Measurements from ENCODE around the gene ZCCHC14. TPM values are rescaled to one million over a fixed set of nuclear protein-coding genes. Genes with fewer than 3 reads are reported as not detected.
"Not testable (repeated sequence)": the region's sequence is repeated elsewhere in the genome, so short reads cannot be mapped to it uniquely, and the experiment has no call there.

Gene ZCCHC14
- total RNA-seq, 4 donors from 2014 or later, result 8.3 to 19.6 (median 14.7) TPM

GRCh38 chr16:87502308-87502969, 9.6 kb upstream of the ZCCHC14 start:
- Histone ChIP-seq H3K9me3 (no peaks in the 10 kb centered on the region), H3K4me3 (no peak overlapping the region), H3K27me3 (no peaks in the 10 kb centered on the region), H3K36me3 (no peaks in the 10 kb centered on the region), H3K27ac (no peak overlapping the region), H3K4me1 (peaks cover 0 to 6% (median 0%) of the 10 kb centered on the region in 3 donors)
- intact Hi-C loops (cut with DNase I), result no loop called here
- DNase-seq, result no peak
- TF ChIP-seq POLR2A (IDR thresholded peaks at IDR 0.05), result no peak
- TF ChIP-seq, protein P1, sequence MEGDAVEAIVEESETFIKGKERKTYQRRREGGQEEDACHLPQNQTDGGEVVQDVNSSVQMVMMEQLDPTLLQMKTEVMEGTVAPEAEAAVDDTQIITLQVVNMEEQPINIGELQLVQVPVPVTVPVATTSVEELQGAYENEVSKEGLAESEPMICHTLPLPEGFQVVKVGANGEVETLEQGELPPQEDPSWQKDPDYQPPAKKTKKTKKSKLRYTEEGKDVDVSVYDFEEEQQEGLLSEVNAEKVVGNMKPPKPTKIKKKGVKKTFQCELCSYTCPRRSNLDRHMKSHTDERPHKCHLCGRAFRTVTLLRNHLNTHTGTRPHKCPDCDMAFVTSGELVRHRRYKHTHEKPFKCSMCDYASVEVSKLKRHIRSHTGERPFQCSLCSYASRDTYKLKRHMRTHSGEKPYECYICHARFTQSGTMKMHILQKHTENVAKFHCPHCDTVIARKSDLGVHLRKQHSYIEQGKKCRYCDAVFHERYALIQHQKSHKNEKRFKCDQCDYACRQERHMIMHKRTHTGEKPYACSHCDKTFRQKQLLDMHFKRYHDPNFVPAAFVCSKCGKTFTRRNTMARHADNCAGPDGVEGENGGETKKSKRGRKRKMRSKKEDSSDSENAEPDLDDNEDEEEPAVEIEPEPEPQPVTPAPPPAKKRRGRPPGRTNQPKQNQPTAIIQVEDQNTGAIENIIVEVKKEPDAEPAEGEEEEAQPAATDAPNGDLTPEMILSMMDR (IDR thresholded peaks at IDR 0.05), result no peak
- WGBS, 2 donors, result 83 to 85% methylated on average over 5 of the region's 5 CpGs

- intact Hi-C loops (cut with DNase I), result no loop called here
- Histone ChIP-seq H3K4me3 (no peak overlapping the region), H3K27me3 (no peaks in the 10 kb centered on the region), H3K9me3 (no peaks in the 10 kb centered on the region), H3K27ac (no peak overlapping the region), H3K36me3 (no peaks in the 10 kb centered on the region), H3K4me1 (peaks cover 0 to 6% (median 0%) of the 10 kb centered on the region in 3 donors)
- TF ChIP-seq, protein P1 (IDR thresholded peaks at IDR 0.05), result no peak
- TF ChIP-seq POLR2A (IDR thresholded peaks at IDR 0.05), result no peak
- 68 to 84% methylated on average over 5 of the region's 5 CpGs for WGBS, 2 donors
- no peak for DNase-seq
These were observed 8.3 kb upstream of the ZCCHC14 start for GRCh38 chr16:87501117-87501516.

GRCh38 chr16:87499189-87499486, 6.3 kb upstream of the ZCCHC14 start:
- TF ChIP-seq POLR2A (IDR thresholded peaks at IDR 0.05), result no peak
- TF ChIP-seq, protein P1 (IDR thresholded peaks at IDR 0.05), result no peak
- no peaks in the 10 kb centered on the region for H3K9me3 ChIP-seq
- H3K4me3 ChIP-seq, result no peak overlapping the region
- no peaks in the 10 kb centered on the region for H3K27me3 ChIP-seq
- H3K36me3 ChIP-seq, result no peaks in the 10 kb centered on the region
- peaks cover 0 to 6% (median 0%) of the 10 kb centered on the region in 3 donors for H3K4me1 ChIP-seq
- 29% methylated on average over 2 of the region's 2 CpGs for WGBS, 2 donors
- intact Hi-C loops (cut with DNase I), result no loop called here
- no peak overlapping the region for H3K27ac ChIP-seq
- no peak for DNase-seq

GRCh38 chr16:87498324-87499188, 5.7 kb upstream of the ZCCHC14 start:
- H3K36me3 ChIP-seq, result no peaks in the 10 kb centered on the region
- H3K27ac ChIP-seq, result no peak overlapping the region
- no peak overlapping the region for H3K4me3 ChIP-seq
- H3K4me1 ChIP-seq, result peaks cover 3 to 11% (median 3%) of the 10 kb centered on the region in 3 donors
- no peak for DNase-seq
- TF ChIP-seq, protein P1 (IDR thresholded peaks at IDR 0.05), result no peak
- TF ChIP-seq POLR2A (IDR thresholded peaks at IDR 0.05), result no peak
- no peaks in the 10 kb centered on the region for H3K9me3 ChIP-seq
- no peaks in the 10 kb centered on the region for H3K27me3 ChIP-seq
- WGBS, 2 donors, result 66 to 70% methylated on average over 9 of the region's 9 CpGs
- intact Hi-C loops (cut with DNase I), result no loop called here

GRCh38 chr16:87497767-87498290, 5.0 kb upstream of the ZCCHC14 start:
- 83 to 95% methylated on average over 10 to 11 of the region's 12 CpGs for WGBS, 2 donors

DNA sequence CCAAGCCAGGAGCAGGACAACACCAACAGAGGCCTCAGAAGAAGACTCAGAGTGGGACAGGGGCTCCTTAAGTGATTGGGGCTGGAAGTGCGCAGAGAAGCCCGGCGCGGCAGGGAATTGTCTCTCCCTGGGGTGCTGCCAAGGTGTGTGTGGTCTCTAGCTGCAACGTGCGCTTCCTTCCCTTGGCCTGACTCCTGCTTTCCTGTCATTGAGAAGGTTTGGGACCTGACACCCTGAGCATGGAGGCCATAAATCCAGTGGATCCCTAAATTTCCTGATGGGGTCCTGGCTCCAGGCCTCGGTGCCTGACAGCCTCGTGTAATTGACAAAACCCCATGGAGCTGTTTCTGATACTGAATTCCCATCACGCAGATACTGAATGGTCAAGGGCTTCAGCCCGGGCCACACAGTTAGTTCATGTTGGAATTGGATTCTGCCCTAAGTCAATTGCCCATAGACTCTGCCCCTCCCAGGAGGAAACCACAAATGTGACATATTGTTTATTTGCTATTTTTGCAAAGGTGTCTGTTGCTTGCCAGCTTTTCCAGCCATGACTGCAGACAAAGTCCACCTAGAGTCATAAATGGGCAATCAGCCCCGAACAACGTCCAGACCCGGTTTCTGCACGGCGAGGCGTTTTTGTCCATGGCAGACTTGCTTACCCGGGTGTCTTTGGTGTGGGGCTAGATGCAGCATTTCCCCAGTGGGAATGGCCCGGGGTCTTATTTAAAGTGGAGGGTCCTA, 4.4 kb upstream of the ZCCHC14 start:
- H3K9me3 ChIP-seq; H3K27me3 ChIP-seq; intact Hi-C loops (cut with DNase I); H3K27ac ChIP-seq; DNase-seq; H3K4me3 ChIP-seq; H3K36me3 ChIP-seq: not testable (repeated sequence)
- WGBS, 2 donors, result 85 to 91% methylated on average over 15 to 16 of the region's 18 CpGs
- peaks cover 7 to 16% (median 7%) of the 10 kb centered on the region in 3 donors for H3K4me1 ChIP-seq

More at GRCh38 chr16:87497767-87498290, 5.0 kb upstream of the ZCCHC14 start:
- DNase-seq; intact Hi-C loops (cut with DNase I); H3K9me3 ChIP-seq; H3K27ac ChIP-seq; H3K4me3 ChIP-seq; H3K27me3 ChIP-seq; H3K36me3 ChIP-seq: not testable (repeated sequence)
- H3K4me1 ChIP-seq, result peaks cover 7 to 16% (median 7%) of the 10 kb centered on the region in 3 donors

Measured in esophagus squamous epithelium (tissue), 5 donors.